NCI-H524 (cell line): ENCODE results near the gene RCN2.
A peak's percentile ranks its signal among the peaks of the same experiment; 100 is the strongest.
"Not testable (repeated sequence)": the region's sequence is repeated elsewhere in the genome, so short reads cannot be mapped to it uniquely, and the experiment has no call there.

ENCODE experiments used
- DNase-seq, 2 experiments: peaks; one replicate each; lab custom pipeline; 2025; lab: John Stamatoyannopoulos, UW

The RCN2 gene

GRCh38 chr15:76932135-76932966 lies 802 bp downstream of the RCN2 start:
- no peak for DNase-seq

DNA sequence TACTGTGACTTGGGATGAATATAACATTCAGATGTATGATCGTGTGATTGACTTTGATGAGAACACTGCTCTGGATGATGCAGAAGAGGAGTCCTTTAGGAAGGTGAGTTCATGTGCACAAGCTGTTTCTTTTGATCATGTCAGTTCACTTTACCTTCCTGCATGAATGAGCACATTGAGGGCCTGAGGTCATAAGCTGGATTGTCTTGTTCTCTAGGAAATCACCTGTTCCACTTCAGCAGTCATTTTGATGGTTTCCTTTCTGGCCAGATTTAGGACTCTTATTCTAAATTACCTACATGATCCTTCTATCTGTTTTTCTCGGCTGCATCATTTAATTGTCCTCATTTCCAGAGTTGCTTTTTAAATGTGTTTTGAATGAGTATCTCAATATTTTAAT lies 4.1 kb downstream of the RCN2 start:
- DNase-seq, result no peak

DNA sequence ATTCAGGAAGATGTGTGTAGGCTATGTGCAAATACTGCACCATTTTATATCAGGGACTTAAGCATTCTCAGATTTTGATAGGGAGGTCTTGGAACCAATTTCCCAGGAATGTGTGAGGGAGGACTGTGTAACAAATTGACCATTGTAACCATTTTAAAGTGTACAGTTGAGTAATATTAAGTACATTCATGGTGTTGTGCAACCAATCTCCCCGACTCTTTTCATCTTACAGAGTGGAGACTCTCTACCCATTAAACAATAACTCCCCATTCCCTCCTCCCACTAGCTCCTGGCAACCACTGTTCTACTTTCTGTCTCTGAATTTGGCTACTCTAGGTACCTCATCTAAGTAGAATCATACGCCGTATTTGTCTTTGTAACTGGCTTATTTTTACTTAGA lies 5.1 kb downstream of the RCN2 start:
- DNase-seq, result no peak

DNA sequence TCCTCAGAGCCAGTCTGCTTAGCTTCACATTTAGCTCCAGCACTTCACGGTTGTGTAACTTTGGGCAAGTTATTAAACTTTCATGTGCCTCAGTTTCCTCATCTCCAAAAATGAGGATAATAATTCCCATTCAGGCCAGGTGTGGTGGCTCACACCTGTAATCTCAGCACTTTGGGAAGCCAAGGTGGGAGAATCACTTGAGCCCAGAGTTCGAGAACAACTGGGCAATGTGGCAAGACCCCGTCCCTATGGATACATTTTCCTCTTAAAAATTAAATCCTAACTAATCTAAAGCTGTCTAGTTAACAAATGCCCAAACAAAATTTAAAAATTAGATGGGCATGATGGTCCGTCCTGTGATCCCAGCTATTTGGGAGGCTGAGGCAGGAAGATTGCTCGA lies 7.2 kb downstream of the RCN2 start:
- DNase-seq, result no peak

- DNase-seq, result no peak
These were observed 8.2 kb downstream of the RCN2 start for GRCh38 chr15:76939715-76940114.

- DNase-seq, result no peak
These were observed 10.1 kb downstream of the RCN2 start for GRCh38 chr15:76941636-76942035.

- no peak for DNase-seq
These were observed 10.8 kb downstream of the RCN2 start for GRCh38 chr15:76942331-76942730.

GRCh38 chr15:76945494-76946093 lies 14.0 kb downstream of the RCN2 start:
- DNase-seq, result no peak

DNA sequence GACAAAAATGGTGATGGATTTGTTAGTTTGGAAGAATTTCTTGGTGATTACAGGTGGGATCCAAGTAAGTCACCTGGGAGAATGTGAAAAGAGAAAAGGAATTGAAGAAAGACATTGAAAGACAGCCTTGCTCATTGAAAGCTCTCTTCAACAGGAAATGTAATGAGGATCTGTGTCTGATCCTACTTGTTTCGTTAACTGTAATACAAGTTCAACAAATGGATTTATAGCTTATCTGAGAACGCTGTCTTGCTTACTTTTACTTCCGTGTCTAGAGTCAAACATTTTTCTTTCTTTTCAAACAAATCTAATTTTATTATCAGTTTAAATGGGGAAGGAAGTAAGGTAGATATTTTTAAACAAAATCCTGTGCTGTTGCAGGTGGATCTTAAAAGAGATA lies 15.9 kb downstream of the RCN2 start:
- DNase-seq, result no peak

- DNase-seq, result no peak
These were observed 19.7 kb downstream of the RCN2 start for GRCh38 chr15:76951220-76951619.

DNA sequence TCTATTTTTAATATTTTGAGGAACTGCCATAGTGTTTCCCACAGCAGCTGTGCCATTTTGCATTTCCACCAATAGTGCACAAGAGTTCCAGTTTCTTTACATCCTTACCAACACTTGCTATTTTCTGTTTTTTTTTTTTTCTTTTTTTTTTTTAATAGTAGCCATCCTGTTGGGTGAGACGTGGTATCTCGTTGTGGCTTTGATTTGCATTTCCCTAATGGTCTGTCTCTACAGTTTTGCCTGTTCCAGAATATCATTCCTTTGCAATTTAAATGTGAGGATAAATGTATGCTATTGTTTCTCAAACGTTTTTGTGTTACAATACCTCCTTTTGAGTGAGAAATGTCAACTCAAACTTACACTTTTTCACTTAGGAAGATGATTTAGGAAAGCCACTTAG lies 22.4 kb downstream of the RCN2 start:
- DNase-seq, result no peak

- no peak for DNase-seq
These were observed 23.2 kb downstream of the RCN2 start for GRCh38 chr15:76954744-76955143.

GRCh38 chr15:76961268-76962011 lies 29.9 kb downstream of the RCN2 start:
- no peak for DNase-seq

DNA sequence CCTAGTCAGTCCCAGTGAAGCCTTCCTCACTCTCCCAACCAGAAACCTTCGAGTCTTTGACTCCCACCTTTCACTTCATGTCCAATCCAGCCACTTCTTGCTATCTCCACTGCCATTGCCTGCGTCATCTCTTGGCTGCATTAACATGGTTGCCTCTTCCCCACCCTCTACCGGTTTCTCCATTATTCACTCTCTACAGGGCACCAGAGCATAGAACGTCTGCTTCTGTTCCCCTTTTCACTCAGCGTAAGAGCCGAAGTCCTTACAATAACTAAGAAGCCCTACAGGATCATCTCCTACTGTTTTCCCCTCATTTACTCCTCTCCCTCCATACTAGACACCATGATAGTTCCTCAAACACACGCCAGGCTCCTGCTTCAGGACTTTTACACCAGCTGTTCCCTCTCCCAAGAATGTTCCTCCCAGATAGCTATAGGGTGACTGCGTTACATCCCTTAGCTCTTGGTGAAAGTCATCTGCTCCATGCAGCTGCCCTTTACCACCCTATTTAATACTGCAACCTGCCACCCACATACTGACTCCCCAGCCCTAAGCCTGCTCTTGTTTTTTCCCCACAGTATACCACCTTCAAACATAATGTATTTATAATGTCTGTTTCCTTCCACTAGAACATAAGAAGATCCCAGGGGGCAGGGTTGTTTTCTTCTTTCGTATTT lies 30.9 kb downstream of the RCN2 start:
- no peak for DNase-seq

- DNase-seq, result no peak
These were observed 32.0 kb downstream of the RCN2 start for GRCh38 chr15:76963596-76963995.

DNA sequence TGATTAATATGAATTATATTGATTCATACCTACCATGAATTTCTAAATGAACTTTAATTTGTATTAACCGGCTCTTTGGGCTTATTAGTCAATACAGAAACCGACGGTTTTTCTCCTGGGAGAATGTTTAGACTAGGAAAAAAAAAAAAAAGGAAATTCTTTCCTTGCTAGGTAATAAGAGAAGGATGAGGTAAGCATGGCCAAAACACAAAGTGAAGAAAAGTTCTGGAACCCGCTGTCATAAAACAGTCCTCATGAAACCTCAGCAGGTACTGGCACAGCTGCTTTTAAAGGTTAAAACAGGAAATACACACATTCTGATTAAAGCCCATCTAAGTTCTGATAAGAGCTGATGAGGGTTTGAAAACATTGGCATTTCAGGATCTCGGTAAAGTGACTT lies 32.6 kb downstream of the RCN2 start:
- no peak for DNase-seq

GRCh38 chr15:76966051-76966450 lies 34.5 kb downstream of the RCN2 start:
- not testable (repeated sequence) for DNase-seq

DNA sequence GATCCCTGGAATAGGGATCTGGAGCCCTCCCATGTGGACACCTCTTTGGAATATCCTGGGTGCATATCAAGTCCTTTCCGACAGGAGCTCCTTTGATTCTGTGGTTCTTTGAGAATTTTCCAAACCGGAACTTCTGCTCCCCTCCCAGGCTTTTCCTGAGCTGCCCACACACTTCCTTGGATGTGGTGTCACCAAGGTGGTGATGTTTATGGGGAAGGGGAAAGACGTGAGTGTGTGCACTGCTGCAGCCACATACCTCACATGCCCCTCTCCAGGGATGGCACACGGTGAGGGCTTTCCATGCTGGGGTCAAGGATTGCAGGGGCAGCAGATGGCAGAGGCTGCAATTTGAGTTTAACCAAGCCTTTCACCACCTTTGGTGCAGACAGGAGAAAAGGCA lies 35.5 kb downstream of the RCN2 start:
- DNase-seq, result no peak

DNA sequence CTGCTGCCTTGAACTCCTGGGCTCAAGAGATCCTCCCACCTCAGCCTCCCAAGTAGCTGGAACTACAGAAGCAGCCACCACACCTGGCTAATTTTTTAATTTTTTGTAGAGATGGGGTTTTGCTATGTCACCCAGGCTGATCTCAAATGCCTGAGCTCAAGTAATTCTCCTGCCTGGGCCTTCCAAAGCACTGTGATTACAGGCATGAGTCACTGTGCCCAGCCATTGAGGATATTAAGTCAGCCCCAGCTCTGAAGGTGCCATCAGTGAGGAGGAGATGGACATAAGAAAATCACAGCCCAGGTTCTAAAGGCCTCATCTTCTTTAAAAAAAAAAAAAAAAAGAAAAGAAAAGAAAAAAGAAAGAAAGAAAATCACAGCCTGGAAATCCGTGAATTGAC lies 36.8 kb downstream of the RCN2 start:
- DNase-seq, result no peak

DNA sequence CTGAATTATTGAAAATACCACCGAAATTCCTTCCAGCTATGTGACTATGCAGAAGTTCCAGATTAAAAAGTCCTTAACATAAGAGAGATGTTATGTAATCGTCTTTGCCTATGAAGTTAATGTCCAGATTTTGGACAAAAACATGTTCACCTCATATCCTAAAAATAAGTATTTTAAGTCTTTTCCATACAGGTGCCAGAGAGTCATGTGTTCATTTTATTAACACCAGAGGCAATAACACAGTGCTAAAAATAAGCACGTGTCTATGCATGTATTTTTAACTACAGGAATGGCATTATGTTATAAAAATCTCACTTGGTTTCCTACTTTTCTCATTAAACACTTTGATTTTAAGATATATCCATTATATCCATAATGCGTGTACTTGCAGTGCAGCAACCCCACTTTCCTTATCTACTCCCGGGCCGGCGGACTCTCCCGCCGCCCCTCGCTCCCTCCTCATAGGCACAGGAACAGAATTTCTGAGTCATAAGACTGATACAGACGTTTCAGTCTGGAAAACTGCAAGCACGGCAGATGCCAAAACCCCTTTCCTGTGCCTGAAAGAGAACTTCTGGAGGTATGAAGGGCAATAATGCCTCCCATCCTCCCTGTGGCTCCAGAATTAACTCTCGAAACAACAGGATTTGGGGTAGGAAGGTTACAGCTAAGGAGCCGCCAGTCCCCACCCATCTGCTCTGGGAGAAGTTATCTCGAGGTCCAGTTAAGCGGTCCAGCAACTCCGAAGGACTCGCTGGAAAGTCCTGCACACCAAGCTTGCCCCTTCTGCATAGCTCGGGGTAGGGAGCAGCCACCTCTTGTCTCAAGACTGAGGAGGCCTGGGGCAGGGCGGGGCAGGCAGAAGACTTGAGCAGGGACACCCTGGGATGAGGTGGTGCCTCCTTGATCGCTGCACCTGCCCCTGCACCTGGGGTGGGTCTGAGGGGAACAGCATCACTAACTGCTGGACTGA lies 41.1 kb downstream of the RCN2 start:
- DNase-seq, result no peak

- peak in 1 of 2 experiments; percentile 54 for DNase-seq
These were observed 41.8 kb downstream of the RCN2 start for GRCh38 chr15:76973362-76973743.
